HG03558 (cell line): ENCODE measurements around the gene MRPS18B.
A peak's percentile ranks its signal among the peaks of the same experiment; 100 is the strongest.

ENCODE experiments used
- ATAC-seq: cut with Tn5 transposase; IDR thresholded peaks from one replicate; pipeline ENCODE4 v1.9.1; 2021; ENCODE audit warnings: moderate number of reproducible peaks; ENCODE audit not compliant: unreplicated experiment; ENCODE audit errors: extremely low read depth

The MRPS18B gene

GRCh38 chr6:30601815-30602641 lies 15.6 kb upstream of the MRPS18B start:
- ATAC-seq, result no peak

- ATAC-seq, result no peak
Measured at GRCh38 chr6:30603961-30604360, 13.7 kb upstream of the MRPS18B start.

GRCh38 chr6:30610065-30610464 lies 7.6 kb upstream of the MRPS18B start:
- ATAC-seq, result no peak

- ATAC-seq, result no peak
Measured at GRCh38 chr6:30611150-30611855, 6.3 kb upstream of the MRPS18B start.

- no peak for ATAC-seq
Measured at GRCh38 chr6:30611856-30612194, 5.8 kb upstream of the MRPS18B start.

GRCh38 chr6:30612213-30612612 lies 5.4 kb upstream of the MRPS18B start:
- no peak for ATAC-seq

- ATAC-seq, result no peak
Measured at GRCh38 chr6:30612687-30613248, 4.9 kb upstream of the MRPS18B start.

GRCh38 chr6:30613251-30614043 lies 4.2 kb upstream of the MRPS18B start:
- ATAC-seq, result no peak

GRCh38 chr6:30614044-30614842 lies 3.4 kb upstream of the MRPS18B start:
- no peak for ATAC-seq

GRCh38 chr6:30614843-30615218 lies 2.8 kb upstream of the MRPS18B start:
- peak; percentile 34 for ATAC-seq

GRCh38 chr6:30615219-30615957 lies 2.3 kb upstream of the MRPS18B start:
- no peak for ATAC-seq

- ATAC-seq, result no peak
Measured at GRCh38 chr6:30615958-30616810, 1.5 kb upstream of the MRPS18B start.

GRCh38 chr6:30616811-30617564 lies 652 bp upstream of the MRPS18B start, which contains the start of gene PPP1R10:
PPP1R10 (minus strand) TSS chr6:30617243; CDS start chr6:30609944, 7,299 bp downstream.
- ATAC-seq, result peak; percentile 46

GRCh38 chr6:30618270-30618797 lies 694 bp downstream of the MRPS18B start:
- no peak for ATAC-seq

GRCh38 chr6:30619561-30619960 lies 1.9 kb downstream of the MRPS18B start:
- no peak for ATAC-seq

- no peak for ATAC-seq
Measured at GRCh38 chr6:30625511-30625910, 7.9 kb downstream of the MRPS18B start.
